SHP77 (cell line): Measurements from ENCODE around the gene KIF14.
"Not testable (repeated sequence)": the region's sequence is repeated elsewhere in the genome, so short reads cannot be mapped to it uniquely, and the experiment has no call there.

Source experiments
- DNase-seq, 2 experiments: peaks; one replicate each; lab custom pipeline; 2025; lab: John Stamatoyannopoulos, UW

KIF14 gene

GRCh38 chr1:200546577-200546976, 74.0 kb downstream of the KIF14 start:
- DNase-seq, result no peak

GRCh38 chr1:200542162-200542561, 78.4 kb downstream of the KIF14 start:
- DNase-seq, result no peak

- DNase-seq, result no peak
Measured at GRCh38 chr1:200540281-200540680, 80.3 kb downstream of the KIF14 start.

DNA sequence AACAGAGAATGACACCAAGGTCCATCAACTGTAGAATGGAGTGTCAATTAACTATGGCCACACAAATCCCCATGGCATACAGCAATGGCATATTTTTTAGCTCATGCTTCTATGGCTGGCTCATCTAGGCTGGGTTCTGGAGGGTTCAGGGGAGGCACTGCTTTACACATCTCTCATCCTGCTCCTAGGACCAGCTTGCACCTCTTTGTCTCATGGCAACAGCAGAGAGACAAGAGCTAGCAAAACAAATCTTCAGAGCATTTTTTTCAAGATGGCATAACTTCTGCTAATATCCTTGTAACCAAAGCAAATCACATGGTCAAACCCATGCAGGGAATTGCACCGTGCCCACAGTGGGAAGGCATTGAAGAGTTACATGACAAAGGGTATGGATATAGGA, 82.4 kb downstream of the KIF14 start:
- DNase-seq, result no peak

- DNase-seq, result peak; percentile 22 to 58
Measured at GRCh38 chr1:200535605-200536004, 84.9 kb downstream of the KIF14 start.

DNA sequence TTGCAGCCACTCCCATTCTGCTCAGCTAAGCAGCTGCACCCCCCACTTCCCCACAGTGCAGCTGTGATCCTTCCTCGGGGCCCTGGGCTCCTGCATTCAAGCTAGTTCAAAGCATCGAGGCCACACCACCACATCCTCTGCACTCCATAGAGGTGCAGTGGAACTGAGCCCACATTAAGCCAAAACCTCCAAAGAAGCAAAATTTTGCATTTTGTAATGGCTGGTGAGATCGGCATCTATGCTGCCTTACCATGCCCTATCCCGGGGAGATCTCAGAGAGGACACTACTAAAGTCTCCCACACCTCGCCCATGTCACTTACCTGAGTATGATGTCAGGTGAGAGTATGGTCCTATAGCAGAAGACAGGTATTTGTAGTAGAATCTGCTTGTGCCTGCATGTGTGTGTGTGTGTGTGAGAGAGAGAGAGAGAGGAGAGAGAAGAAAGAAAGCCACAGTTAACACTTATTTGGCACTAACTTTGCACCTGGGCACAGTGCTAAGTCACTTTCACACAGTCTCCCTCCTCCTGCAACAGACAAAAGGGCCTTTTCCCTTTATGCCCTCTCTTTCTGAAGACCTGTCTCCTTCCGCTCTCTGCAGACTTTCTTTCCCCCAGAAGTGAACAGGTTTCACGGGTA, 89.8 kb downstream of the KIF14 start:
- DNase-seq, result no peak

- DNase-seq, result no peak
Measured at GRCh38 chr1:200528858-200529606, 91.5 kb downstream of the KIF14 start.

GRCh38 chr1:200527670-200528069, 92.9 kb downstream of the KIF14 start:
- no peak for DNase-seq

GRCh38 chr1:200526709-200527612, 93.6 kb downstream of the KIF14 start:
- no peak for DNase-seq

DNA sequence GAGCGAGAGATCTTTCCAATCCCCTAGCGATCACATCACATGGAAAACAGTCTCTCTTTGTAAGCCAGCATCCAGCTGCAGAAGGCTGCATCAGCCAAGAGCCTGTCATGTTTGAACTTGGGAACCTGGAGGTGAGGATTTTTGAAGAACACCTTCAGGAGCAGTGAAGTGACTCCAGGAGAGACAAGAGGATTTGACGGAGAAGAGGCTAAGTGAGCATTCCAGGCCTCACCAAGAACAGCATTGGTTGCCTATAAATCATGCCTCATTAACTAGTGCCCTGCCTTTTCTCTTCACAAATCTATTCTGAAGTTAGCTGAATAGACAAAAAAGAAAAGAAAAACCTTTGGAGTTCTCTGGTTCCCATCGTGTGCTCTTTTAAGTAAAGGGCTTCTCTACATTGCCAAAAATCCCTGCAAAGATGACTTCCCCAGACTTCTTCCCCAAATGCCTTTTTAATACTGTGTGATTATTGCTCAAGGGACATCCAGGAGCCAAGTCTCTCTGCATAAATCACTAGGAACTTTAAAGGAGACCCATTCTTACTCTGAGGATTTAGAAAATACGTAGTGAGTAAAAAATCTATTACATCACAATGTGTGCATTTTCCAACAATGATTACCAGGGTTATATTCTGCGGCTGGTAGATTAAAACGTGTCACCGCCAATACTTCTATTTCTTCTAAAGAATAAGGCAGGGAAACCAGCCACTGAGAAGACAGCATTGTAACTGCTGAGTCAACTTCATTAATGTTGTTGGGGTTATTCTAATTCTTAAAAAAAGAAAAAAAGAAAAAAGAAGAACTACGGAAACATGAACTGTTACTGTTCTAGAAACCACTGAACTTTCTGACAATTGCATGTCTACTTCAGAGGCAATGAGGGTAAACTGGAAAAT, 95.2 kb downstream of the KIF14 start:
- DNase-seq, result no peak

DNA sequence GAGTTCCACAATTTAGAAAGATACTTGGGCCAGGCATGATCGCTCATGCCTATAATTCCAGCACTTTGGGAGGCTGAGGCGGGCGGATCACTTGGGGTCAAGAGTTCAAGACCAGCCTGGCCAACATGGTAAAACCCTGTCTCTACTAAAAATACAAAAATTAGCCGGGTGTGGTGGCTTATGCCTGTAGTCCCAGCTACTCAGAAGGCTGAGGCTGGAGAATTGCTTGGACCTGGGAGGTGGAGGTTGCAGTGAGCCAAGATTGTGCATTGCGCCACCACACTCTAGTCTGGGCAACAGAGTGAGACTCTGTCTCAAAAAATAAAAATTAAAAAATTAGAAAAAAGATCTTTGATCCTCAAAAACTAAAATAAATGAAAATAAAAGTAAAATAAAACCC, 96.0 kb downstream of the KIF14 start:
- not testable (repeated sequence) for DNase-seq

GRCh38 chr1:200524092-200524491, 96.5 kb downstream of the KIF14 start:
- no peak for DNase-seq

DNA sequence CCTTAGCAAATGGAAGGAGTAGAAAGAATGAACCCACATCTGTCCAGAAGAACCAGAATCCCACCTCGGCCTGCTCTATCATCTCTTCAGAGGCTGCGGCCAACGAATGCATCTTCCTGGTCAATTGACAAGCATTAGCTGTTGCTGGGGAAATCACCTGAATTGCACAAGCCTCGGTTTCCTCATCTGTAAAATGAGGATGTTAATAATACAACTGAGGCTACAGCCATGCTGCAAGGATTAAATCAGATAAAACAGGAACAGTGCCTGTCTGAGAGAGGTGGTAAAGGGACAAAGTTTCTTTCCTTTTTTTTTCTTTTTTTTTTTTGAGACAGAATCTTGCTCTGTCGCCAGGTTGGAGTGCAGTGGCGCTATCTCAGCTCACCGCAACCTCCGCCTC, 99.8 kb downstream of the KIF14 start:
- DNase-seq, result no peak

DNA sequence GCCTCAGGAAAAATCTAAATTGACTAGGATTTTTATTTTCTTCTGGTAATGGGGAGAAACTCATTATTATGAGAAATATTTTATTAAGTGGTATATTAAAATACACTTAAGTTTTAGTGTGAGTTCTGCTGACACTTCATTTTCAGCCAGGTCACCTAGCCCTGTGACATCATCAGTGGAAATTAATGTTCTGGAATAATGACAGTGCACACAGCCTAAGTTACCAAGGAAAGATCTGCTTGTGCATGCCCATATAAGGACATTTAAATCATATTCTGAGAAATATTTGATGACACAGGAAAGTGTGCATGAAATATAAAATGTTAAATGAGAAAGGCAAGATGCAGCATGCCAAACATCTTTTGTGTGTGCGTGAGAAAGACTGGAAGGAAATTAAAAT, 102.0 kb downstream of the KIF14 start:
- no peak for DNase-seq

DNA sequence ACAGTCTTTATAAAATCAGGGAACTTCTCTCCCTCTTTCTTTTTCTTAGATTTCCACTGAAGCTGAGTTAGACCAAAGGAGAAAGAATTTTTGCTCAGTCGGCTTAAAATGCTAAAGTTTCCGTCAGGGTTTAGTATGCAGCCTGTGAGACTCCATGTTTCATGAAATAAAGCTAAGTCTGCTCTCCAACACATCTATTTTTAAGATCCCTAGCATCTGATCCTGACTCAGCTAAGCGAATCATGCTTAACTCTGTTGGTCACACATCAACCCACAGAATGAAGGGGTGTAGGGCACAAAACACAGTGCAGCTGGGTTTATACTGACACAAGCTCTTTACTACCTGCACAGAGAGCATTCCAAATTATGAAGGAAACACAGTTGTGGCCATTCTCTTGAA, 108.4 kb downstream of the KIF14 start:
- DNase-seq, result no peak

GRCh38 chr1:200510228-200510623, 110.3 kb downstream of the KIF14 start:
- peak; percentile 69 to 75 for DNase-seq

GRCh38 chr1:200506471-200506870, 114.1 kb downstream of the KIF14 start:
- no peak for DNase-seq

DNA sequence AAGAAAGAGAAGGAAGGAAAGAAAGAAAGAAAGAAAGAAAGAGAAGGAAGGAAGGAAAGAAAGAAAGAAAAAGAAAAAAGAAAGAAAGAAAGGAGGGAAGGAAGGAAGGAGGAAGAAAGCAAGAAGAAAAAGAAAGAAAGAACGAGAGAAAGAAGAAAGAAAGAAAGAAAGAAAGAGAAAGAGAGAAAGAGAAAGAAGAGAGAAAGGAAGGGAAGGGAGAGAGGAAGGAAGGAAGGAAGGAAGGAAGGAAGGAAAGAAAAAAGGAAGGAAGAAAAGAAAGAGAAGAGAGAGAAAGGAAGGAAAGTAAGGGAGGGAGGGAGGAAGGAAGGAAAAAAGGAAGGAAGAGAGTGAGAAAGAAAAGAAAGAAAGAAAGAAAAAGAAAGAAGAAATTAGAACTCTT, 115.3 kb downstream of the KIF14 start:
- no peak for DNase-seq
